DMS 273 (cell line): Measurements from ENCODE around the gene RSBN1L.
"Not testable (repeated sequence)": the region's sequence is repeated elsewhere in the genome, so short reads cannot be mapped to it uniquely, and the experiment has no call there.

Source experiments
- DNase-seq: peaks from one replicate; lab custom pipeline; 2025; ENCODE audit not compliant: unreplicated experiment; lab: John Stamatoyannopoulos, UW

Gene RSBN1L

DNA sequence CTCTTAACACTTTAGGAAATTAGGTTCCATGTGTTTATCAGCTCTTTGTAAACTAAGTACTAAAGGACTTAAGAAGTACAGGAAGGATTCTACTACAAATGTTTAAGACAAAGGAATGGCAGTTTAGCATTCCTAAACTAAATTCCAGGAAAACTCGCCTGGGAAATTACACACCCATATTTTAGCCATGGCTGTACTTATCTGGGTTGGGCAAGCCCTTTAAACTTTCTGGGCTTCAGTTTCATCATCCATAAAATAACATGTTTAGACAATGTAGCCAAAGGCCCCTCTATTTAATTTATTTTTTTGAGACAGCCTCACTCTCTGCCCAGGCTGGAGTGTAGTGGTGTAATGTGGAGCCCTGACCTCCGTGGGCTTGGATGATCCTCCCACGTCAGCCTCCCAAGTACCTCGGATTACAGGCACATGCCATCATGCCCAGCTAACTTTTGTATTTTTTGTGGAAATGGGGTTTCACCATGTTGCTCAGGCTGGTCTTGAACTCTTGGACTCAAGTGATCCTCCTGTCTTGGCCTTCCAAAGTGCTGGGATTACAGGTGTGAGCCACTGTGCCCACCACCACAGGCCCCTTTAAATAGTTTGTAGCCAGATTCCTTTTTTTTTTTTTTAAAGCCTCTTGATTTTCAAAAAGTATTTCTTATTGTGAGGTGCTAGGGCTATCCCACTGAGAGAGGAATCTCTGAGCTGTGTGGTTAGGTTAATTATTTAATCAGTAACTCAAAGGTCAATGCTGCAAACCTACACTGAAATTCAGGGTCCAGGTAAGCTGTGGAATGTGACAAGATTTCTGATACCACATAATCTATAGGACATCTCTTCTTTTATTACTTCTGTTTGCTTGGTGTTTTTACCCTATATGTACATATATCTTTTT is 69.9 kb downstream of the RSBN1L start:
- no peak for DNase-seq

DNA sequence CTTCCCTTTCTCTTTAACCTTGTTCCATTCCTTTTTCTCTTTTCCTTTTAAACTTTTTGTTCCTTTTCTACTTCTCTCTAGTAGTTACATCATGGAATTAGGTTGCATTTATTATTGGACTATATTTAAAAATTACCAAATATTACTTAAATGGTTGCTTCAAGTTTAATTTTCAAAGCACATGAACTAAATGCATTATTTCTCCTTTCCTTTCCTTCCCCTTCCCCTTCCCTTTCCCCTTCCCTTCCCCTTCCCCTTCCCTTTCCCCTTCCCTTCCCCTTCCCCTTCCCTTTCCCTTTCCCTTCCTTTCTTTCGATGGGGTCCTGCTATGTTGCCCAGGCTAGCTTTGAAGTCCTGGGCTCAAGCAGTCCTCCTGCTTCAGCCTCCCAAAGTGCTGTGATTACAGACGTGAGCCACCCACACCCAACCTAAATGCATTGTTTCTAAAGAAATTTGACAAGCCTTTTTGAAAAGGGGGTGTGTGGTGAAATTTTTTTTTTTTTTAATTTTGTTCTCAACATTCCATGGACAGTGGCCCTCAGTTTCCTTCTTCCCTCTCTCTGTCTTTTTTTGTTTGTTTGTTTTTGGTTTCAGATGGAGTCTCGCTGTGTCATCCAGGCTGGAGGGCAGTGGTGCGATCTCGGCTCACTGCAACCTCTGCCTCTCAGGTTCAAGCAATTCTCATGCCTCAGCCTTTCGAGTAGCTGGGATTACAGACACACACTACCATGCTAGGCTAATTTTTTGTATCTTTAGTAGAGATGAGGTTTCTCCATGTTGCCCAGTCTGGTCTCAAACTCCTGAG is 70.7 kb downstream of the RSBN1L start:
- no peak for DNase-seq

DNA sequence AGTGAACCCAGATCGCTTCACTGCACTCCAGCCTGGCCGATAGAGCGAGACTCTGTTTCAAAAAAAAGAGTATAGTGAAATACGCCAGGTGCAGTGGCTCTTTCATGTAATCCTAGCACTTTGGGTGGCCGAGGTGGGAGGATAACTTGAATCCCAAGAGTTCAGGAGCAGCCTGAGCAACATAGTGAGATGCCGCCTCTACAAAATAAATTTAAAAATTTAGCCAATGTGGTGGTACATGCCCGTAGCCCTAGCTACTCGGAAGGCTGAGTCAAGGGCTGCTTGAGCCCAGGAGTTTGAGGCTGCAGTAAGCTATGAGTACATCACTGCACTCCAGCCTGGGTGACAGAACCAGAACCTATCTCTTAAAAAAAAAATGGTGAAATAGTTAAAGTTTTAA is 74.1 kb downstream of the RSBN1L start:
- DNase-seq, result no peak

DNA sequence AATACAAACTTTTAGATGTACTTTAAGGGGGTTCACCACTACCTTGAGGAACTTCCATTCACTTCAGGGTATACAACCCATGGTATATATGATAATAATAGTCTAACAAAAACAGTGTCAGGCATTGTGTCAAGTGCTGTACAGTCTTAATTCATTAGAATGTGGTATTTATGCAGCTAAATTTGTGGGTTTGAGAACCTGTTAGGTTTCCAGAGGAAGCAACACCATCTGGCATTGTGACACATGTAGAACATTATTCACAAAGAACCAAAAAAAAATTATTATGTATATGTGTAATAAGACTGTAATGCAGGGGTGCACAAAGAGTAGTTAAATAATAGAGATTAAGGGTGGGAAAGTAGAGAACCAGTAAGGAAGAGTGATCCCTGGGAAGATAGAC is 75.6 kb downstream of the RSBN1L start:
- no peak for DNase-seq

DNA sequence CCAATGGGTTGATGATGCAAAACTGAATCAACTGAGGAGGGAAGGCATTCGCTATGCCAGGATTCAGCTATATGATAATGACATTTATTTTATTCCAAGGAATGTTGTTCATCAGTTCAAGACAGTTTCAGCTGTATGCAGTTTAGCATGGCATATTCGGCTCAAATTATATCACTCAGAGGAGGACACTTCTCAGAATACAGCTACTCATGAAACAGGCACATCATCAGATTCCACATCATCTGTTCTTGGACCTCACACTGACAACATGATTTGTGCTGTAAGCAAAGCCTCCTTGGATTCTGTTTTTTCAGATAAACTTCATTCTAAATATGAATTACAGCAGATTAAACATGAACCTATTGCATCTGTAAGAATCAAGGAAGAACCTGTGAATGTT is 82.3 kb downstream of the RSBN1L start:
- no peak for DNase-seq

DNA sequence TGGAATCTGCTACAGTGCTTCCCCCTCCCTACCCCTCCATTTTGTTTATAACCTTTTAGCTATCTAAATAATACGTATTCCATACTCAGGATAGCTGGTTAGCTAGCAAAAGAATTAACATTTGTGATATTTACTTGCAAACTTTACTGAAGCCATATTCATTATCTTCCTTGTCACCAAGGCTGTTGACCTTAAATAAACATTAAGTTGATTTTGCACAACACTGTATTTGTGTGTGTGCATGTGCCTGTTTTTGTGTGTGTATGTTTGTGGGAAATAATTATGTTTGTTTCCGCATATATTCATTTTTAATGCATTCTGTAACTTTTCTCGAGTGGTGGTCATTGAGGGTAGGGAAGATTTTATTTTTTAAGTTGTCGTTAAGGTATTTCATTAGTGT is 86.1 kb downstream of the RSBN1L start:
- no peak for DNase-seq

DNA sequence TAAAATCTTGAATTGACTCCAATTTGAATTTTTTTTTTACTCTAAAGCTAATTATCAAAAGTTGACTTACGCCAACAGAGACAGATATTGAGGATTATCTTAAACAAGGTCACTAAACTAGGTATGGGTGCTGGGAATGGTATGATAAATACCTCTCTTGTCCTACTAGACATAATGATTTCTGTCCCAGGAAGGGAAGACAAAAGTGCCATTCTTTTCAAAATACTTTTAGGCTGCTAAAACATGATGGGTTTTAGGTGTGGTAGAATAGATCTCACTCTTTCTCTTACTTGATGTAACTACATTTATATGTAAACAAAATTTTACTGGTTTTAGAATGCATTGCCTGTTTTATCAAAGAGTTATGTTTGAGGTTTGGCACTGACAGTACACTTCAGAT is 86.9 kb downstream of the RSBN1L start:
- no peak for DNase-seq

DNA sequence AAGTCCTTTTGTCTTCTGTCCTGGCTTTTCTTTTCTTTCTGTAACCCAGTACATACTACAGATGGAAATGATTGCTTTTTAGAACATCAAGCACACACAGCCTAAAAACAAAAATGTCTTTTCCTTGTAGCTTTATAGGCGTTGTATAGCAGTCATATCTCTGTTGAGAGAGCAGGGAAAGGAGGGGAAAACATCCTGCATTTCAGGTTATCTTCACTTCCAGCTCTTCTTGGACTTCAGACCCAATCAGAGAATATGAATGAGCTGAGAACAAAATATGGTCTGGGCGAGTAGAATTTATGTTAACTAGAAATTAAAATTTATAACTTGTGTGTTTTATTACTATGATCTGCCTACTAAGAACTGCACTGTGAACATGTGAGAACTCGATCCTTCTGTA is 87.3 kb downstream of the RSBN1L start:
- no peak for DNase-seq

DNA sequence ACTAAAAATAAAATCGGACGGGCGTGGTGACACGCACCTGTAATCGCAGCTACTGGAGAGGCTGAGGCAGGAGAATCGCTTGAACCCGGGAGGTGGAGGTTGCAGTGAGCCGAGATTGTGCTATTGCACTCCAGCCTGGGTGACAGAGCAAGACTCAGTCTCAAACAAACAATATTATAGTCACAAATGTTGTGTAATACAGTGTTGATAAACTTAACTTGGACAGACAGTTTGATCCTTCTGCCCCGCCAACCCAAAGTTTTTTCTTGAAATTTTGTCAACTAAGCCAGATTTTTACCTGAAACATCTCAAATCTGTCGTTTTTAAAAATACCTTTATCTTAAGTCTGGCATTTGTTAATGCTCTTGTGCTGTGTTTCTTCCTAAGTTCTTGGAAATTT is 88.2 kb downstream of the RSBN1L start:
- DNase-seq, result not testable (repeated sequence)

DNA sequence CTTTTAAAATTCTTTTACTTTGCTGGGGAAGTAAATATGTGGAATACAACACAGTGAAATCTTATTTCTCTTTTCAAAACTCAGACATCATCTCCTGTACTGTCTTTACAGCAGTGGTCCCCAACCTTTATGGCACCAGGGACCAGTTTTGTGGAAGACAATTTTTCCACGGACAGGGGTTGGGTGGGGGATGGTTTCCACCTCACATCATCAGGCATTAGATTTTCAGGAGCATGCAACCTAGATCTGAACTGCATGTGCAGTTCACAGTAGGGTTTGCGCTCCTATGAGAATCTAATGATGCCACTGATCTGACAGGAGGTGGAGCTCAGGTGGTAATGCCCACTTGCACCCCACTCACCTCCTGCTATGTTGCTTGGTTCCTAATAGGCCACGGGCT is 89.8 kb downstream of the RSBN1L start:
- no peak for DNase-seq

DNA sequence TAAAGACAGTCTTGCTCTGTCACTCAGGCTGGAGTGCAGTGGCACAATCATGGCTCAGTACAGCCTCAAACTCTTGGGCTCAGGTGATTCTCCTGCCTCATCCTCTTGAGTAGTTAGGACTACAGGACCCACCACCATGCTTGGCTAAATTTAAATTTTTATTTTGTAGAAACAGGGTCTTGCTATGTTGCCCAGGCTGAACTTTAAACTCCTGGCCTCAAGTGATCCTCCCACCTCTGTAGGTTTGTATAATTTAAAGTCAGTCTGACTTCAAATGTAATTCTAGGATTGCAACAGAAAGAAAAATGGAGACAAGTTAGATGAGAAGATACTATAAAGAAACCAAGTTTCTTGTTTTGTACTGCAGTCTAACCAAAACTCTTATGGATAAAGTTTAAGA is 90.5 kb downstream of the RSBN1L start:
- no peak for DNase-seq

DNA sequence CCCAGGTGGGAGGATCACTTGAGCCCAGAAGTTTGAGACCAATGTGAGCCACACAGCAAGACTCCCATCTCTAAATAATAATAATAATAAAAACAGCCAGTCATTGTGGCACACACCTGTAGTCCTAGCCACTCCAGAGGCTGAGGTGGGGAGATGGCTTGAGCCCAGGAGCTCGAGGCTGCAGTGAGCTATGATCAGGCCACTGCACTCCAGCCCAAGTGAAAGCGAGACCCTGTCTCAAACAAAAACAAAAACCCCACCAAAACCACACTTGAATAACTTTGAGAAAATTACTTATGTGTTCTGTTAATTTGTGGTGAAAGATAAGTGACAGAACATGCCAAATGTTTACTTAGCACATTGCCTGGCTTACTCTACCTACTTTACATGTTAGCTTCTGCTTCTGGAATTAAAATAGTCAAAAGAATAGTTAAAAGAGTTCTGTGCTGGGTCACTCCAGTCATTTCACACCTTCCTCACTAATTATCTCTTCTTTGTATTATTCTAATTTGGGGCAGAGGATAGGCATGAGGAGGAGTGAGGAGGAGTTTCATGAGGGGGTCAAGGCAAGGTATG is 92.2 kb downstream of the RSBN1L start:
- no peak for DNase-seq

DNA sequence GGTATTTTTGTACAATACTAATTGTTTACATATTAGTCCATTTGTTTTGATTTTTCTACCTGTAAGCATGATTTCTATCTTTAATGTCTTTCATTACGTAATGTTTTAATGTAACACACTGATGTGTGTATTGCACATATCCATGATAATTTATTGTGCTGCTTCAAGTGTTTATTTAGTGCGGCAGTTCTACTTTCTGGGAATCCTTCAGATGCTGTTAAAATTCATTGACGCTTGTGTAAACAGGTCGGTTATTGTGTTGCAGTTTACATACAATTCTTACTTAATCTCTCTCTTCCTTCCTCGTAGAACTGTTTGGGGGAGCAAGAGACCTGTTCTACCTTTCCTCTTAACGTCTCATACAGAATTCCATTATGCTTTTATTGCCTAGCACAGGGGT is 95.1 kb downstream of the RSBN1L start:
- no peak for DNase-seq

DNA sequence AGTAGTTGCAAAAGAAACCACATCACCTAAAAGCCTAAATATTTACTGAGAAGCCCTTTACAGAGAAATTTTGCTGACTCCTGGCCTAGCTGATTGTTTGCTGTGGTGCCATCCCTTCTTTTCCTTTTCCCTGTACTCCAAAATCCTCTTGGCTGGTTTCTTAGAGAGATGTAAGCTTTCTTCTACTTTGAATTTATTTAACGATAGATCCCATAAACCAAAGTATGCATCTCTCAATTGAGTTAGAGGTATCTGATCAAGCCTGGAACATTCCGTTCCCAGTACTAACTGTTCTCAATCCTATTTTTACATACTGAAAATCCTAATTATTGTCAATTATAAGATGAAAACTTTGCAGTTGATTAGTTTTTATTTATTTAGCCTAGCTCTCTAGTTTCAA is 95.7 kb downstream of the RSBN1L start:
- DNase-seq, result no peak

DNA sequence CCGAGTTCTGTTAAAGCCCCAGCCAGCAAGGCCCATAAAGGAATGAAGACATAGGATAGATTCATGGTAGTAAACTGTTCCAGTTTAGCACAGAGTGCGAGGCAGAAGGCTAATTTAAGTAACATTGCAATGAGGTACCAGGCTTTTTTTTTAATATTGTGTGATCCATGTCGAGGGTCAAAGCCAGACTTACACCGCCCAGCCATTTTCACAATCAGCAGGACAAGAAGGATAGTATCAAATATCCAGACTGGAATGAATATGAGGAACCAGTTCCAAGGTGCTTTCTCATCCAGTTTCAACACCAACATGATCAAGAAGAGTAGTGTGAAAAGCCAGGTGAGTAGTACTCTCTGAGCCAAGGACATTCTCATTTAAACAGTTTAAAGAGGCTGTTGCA is 97.7 kb downstream of the RSBN1L start:
- DNase-seq, result no peak

DNA sequence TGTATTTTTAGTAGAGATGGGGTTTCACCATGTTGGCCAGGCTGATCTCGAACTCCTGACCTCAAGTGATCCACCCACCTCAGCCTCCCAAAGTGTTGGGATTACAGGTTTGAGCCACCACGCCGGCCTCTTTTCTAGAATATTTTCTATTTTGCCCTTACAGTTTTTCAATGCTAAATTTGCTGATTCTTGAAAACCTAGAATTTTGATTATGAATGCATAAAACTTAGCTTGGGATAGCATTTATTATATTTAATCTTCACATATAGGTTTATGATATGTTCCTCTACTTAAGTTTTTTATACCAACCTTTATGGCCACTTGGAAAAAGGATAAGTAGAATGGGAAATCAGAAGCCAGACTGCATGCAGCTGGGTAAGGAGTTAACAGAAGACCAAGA is 99.8 kb downstream of the RSBN1L start:
- no peak for DNase-seq

DNA sequence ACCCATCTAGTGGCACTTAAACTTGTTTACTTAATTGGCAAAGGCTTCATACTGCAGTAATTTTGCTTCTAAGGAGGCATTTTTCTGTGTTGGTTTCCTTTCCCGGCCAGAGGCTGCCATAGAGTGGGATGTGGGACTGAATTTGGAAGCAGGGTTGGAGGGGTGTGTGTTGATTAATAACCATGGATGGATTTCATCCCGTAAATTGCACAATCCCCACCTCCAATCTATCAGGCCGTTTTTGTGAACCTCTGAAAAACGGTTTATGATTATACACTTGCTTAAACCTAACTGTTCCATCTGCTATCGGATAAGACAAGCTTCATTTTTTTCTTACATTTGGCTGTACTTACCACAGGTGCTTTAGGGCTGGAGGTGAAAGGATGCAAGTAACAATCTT is 100.7 kb downstream of the RSBN1L start:
- DNase-seq, result no peak

DNA sequence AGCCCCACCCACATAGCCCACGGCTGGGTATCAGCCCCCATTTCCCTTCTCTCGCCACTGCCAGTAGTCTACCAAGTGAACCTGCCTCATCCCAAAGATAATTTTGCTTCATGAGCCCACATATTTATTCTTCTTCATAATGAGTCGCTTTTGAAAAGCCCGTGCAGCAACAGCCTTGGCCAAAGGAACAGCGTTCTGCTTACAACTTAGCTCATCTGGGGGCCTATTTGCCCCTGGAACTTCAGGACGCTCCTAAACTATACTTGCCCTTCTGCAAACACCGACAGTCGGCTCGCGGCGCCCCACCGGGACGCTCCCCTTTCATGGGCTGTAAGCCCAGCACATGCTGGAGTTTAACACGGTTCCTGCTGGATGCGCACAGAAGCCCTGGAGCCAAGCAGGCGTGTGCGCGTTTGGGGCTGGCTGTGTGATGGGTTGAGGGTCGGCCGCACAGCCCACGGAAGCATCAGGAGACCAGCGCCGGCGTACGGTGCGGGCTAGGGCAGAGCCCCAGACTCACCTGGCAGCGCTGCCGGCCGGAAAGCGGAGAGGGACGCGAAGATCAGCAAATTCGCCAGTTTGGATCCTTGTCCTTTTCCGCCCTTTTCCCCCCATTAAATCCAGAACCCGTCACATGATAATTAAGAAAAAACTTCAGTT is 101.6 kb downstream of the RSBN1L start:
- peak; percentile 90 for DNase-seq

DNA sequence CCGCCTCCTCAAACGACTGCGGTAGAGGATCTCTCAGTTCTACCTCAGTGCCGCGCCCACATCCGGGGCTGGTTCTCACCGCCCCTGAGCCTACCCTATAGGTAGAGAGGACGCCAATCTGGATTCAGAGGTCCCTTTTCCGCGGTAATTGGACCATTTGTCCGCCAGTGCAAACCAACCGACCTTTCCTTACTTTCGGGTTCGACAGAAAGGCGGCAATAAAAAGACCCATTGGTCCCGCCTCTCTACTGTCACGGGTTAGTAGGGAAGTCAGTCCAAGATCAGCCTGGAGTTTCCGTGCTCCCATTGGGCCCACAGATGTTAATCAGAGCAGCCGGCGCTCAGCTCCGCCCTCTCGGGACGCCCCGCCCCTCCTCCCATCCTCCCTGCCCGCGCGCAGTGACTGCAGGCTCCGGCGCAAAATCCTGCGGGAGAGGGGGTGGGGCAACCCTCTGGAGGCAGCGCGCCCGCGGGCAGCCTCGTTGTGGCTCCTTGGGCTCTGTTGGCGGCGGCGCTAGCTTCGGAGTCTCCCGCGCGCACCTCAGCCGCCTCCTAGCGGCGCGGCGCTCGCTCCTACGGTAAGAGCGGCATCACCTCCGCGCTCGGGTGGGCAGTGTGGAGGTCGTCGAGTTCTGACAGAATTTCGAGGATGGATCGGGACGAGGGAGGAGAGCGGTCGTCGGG is 102.3 kb downstream of the RSBN1L start, which contains the start of the genes PHTF2 and TMEM60:
PHTF2 (plus strand) TSS at position 380 of the 684 bp plus-strand sequence.
TMEM60 (minus strand) TSS at position 41 of the 684 bp plus-strand sequence. CDS start 4,061 bp downstream, outside the sequence.
- peak; percentile 100 for DNase-seq

DNA sequence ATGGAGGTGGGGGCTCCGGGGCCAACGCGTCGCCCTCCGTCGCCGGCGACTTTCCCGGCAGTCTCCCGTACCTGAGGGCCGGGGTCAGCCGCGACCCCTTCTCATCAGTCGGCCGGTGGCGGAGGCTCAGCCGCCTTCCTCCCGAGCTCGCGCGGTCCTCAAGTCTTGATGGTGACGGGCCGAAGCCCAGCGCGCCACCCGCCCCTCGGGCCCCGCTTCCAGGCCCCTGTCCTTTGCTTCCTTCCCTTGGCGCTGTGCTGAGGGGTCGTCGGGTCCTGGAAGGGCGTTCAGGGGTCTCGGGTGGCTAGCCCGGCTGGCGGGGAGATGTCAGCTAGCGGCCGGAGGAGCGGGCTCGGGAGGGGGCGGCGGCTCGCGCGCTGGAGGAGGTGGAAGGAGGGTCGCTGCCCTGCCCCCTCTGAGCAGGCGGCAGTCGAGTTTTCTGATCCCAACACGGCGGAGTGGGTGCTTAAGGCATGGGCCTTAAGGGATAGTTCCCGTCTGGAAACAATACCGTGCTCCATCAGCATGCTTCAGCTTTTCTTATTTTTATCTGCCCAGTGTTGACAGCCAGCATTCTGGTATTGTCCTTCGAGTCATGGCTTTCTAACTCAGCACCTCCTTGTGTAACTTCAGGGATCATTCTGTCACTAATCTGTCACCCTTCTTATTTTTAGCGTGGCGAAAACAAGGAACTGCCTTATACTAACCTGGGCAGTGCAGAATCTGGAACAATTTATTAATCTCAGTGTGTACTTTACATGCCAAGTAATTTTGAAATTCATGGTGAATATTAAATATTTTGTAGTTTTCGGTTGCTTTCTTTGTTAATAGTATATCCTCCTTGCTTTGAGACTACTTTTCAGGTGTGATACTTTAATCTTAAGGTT is 103.1 kb downstream of the RSBN1L start:
- DNase-seq, result peak; percentile 79
